ENCODE results near the gene SLIT3.

DNA sequence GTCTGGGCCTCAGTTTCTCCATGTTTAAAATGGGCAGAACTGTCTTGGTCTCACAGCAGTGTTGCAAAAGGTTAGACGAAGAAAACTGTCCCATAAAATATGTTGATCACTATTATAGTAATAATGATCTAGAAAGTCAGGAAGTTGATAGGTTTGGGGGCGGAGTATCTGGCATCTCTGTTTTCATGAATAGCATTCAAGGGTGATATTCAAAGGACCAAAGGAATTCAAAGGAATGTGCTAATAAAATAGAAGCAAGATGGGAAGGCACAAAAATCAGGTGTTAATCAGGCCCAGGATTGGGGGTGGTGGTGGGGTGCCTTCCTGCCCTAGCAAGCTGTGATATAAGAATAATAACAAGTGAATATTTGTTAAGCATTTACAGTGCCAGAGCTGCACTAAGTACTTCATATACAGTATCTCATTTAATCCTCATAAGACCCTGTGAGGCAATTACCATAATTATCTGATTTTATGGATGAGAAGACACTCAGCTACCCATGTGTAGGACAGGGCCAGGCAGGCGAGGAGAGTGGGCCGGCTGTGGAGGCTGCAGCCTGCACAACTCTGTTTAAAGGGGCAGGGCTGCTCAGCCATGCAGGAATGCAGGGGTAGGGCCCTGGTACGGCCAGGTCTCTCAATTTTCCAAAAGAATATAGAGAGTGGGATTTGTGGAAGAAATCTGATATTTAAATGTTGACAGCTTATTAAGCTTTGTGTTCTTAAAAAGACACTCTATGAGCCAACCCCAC, 579.8 kb downstream of the SLIT3 start:
- TF ChIP-seq CTCF (IDR thresholded peaks at IDR 0.05) (no peak), POLR2A (IDR thresholded peaks at IDR 0.05) (no peak)

Measured in Peyer's patch (tissue), 4 donors.